GM12865 (cell line): ENCODE results near the gene SEMA5A.

Experiments
- DNase-seq: peaks from one replicate; pipeline ENCODE4 v3.0.0; 2010; ENCODE audit warnings: low read depth
- H3K4me3 ChIP-seq: 2 replicates; pipeline ENCODE4 v1.5.1; 2011; ENCODE audit warnings: mild to moderate bottlenecking, low read depth, low read length, control low read depth
- CTCF ChIP-seq: IDR thresholded peaks from 2 replicates; pipeline ENCODE4 v1.5.1; 2011; ENCODE audit warnings: low read length, control low read depth, low read depth, inconsistent platforms; ENCODE audit not compliant: insufficient read depth; ENCODE audit errors: missing control alignments

The SEMA5A gene

DNA sequence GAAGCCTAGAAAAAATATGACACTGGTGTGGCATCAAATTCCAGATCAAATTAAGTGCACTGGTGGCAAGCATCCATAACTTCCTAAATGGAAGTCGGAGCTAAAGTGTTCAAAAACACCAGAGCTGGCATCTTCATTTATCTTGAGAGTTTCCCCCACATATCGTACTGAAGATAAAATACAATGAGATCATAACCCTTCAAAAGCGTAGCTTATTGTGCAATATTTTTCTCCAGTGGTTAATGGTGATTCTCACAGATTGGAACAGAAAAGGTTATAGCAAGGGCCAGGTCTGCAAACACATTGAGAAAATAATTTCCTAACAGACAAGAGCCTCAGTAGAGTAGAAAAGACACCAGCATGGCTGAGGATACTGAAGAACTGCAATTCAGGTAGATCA lies 147.6 kb downstream of the SEMA5A start:
- H3K4me3 ChIP-seq = no peak overlapping the region
- no peak for TF ChIP-seq CTCF
- DNase-seq = no peak

DNA sequence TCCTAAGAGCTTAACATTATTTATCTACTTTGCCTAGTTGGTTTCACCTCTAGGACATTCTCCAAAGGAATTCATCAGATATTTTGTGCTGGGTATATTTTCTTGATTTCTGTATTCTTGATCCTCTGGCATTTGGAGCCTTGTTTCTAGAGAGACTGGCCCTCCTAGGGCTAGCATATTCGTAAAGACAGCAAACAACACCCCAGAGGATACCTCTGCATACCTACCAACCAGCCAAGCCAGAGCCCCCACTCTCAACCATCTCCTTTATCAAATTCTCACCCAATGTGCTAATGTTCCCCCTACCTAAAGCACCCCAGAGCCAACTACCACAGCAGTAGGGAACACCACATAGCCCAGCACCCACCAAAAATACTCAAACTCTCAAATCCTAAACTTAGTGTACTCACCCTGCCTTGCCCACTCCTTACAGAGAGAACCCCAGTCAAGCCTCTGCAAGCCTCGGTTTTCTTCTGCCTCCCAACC lies 149.5 kb downstream of the SEMA5A start:
- no peak for DNase-seq
- no peak overlapping the region for H3K4me3 ChIP-seq
- TF ChIP-seq CTCF = no peak

GRCh38 chr5:9395706-9396105 lies 150.2 kb downstream of the SEMA5A start:
- no peak for TF ChIP-seq CTCF
- no peak for DNase-seq
- no peak overlapping the region for H3K4me3 ChIP-seq

GRCh38 chr5:9394221-9394620 lies 151.7 kb downstream of the SEMA5A start:
- DNase-seq = no peak
- H3K4me3 ChIP-seq = no peak overlapping the region
- TF ChIP-seq CTCF = no peak

- no peak for DNase-seq
- no peak for TF ChIP-seq CTCF
- no peak overlapping the region for H3K4me3 ChIP-seq
These were observed 153.2 kb downstream of the SEMA5A start for GRCh38 chr5:9392625-9393024.

DNA sequence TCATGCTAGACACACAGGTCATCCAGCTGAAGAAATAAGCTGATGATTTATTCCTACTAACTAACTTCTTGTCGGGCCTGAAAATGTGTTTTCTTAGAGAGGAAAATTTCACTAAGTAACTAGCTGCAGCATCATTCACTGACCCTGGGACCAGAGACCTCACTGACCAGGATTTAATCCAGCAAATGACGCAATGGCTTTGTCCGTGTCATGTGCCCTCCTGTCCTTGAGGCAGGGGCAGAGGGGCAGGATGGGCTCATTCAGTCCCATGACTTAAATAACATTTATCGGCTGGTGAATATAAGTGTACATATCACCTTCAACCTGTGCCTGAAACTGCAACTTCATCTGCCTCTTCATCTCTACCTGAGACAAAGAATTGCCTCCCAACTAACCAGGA lies 154.8 kb downstream of the SEMA5A start:
- DNase-seq = no peak
- no peak overlapping the region for H3K4me3 ChIP-seq
- no peak for TF ChIP-seq CTCF

GRCh38 chr5:9390113-9390512 lies 155.8 kb downstream of the SEMA5A start:
- TF ChIP-seq CTCF = no peak
- DNase-seq = no peak
- no peak overlapping the region for H3K4me3 ChIP-seq
